Right lobe of liver (tissue), 6 donors: ENCODE data around the gene SEL1L. TPM values are rescaled to one million over a fixed set of nuclear protein-coding genes. Genes with fewer than 3 reads are reported as not detected.

Source experiments
- ATAC-seq, 4 donors: fragments of 200-7000 bp; cut with Tn5 transposase; one replicate each; pipeline ENCODE4 v1.9.1; 2020; ENCODE audit warnings: mild to moderate bottlenecking in 4 of 4, moderate library complexity in 4 of 4
- DNase-seq, 3 donors: peaks; one replicate each; pipeline ENCODE4 v3.0.0-alpha.2; 2020
- H3K27ac ChIP-seq, 3 donors: fragments of 200-600 bp; one replicate each; pipeline ENCODE4 v1.8.0; 2022
- H3K27me3 ChIP-seq, 2 donors: fragments of 200-600 bp; one replicate each; pipeline ENCODE4 v1.8.0; 2022
- H3K36me3 ChIP-seq, 4 donors: fragments of 200-600 bp; sonication (generic) in 1 of 4; one replicate each; pipeline versions ENCODE4 v1.5.1 to v1.8.0; 2017 to 2022; ENCODE audit warnings: control low read depth in 1 of 4
- H3K4me1 ChIP-seq, 4 donors: fragments of 200-600 bp; sonication (generic) in 1 of 4; one replicate each; pipeline versions ENCODE4 v1.5.1 to v1.8.0; 2017 to 2022; ENCODE audit warnings: control low read depth in 1 of 4
- H3K4me3 ChIP-seq, 3 donors: fragments of 200-600 bp; one replicate each; pipeline ENCODE4 v1.8.0; 2022
- H3K9me3 ChIP-seq, 4 donors: fragments of 200-600 bp; sonication (generic) in 1 of 4; one replicate each; pipeline versions ENCODE4 v1.5.1 to v1.8.0; 2017 to 2022; ENCODE audit warnings: control low read depth in 1 of 4
- CTCF ChIP-seq, 4 donors: fragments of 200-600 bp in 3 of 4; fragments of 450-650 bp in 1 of 4; IDR thresholded peaks; one replicate each; pipeline versions ENCODE4 v1.5.1 to v1.8.0; 2016 to 2022; ENCODE audit warnings: antibody characterized with exemption in 4 of 4, mild to moderate bottlenecking in 2 of 4
- POLR2A ChIP-seq: fragments of 450-650 bp; IDR thresholded peaks from one replicate; pipeline ENCODE4 v1.6.1; 2017; ENCODE audit warnings: antibody characterized with exemption, mild to moderate bottlenecking
- WGBS: methylation state at CpG from one replicate; pipeline ENCODE4 v1.1.6; 2018; ENCODE audit warnings: low coverage, low lambda C conversion rate; ENCODE audit not compliant: insufficient coverage; ENCODE audit errors: missing lambda C conversion rate; 5-methylcytosine and 5-hydroxymethylcytosine counted together
- intact Hi-C, 2 donors: fragments of 100-400 bp; cut with DNase I; formaldehyde crosslinking; loops; one replicate each; pipeline versions ENCODE4 v1.11.2 to v1.14.1; 2022
- total RNA-seq, 6 experiments: library from RNA; depleted of rRNA in 2 of 6; stranded (reverse); fragments of >200 nt in 2 of 6; fragmentation: NEBNext Ultra II Directional in 3 of 6; extraction: Animal tissue kit (Norgen Biotek cat#: 25700) in 3 of 6; gene quantifications; one replicate each; pipeline versions ENCODE4 v1.1.0 to v1.2.4, GENCODE V29; 2016 to 2023
- donor health status: DM: no; HTN: yes; CAD: no.
- donor health status: DM: no; HTN: no; CAD: no.
- donor health status: DM: no; HTN: no; CAD: no.
- donor health status: DM: no; HTN: yes; CAD: no.
- donor health status: DM: no; HTN: yes; CAD: no.

SEL1L gene
- total RNA-seq, 6 experiments from 2014 or later: 60.7 to 146 (median 123) TPM

- Histone ChIP-seq H3K9me3 (no peaks in the 10 kb centered on the region), H3K36me3 (no peaks in the 10 kb centered on the region), H3K4me1 (peaks cover 0 to 31% (median 9%) of the 10 kb centered on the region in 4 donors), H3K27me3 (no peaks in the 10 kb centered on the region), H3K4me3 (no peak overlapping the region), H3K27ac (no peak overlapping the region)
- TF ChIP-seq CTCF (IDR thresholded peaks at IDR 0.05) (no peak), POLR2A (no peak)
- peak in 1 of 4 donors; percentile 30 for ATAC-seq
- no peak for DNase-seq
- intact Hi-C loops: no loop called here
- 33% methylated on average over 2 of the region's 2 CpGs for WGBS
Measured at GRCh38 chr14:81537193-81537592, 3.5 kb upstream of the SEL1L start.

GRCh38 chr14:81536241-81536771, 2.7 kb upstream of the SEL1L start:
- H3K9me3 ChIP-seq: no peaks in the 10 kb centered on the region
- H3K4me1 ChIP-seq: peaks cover 0 to 39% (median 13%) of the 10 kb centered on the region in 4 donors
- WGBS: 30% methylated on average over 2 of the region's 2 CpGs
- H3K27ac ChIP-seq: peak overlapping the region in 1 of 3 donors; percentile 11
- H3K4me3 ChIP-seq: no peak overlapping the region
- H3K36me3 ChIP-seq: no peaks in the 10 kb centered on the region
- no peak for DNase-seq
- no peak for ATAC-seq
- intact Hi-C loops: no loop called here
- no peaks in the 10 kb centered on the region for H3K27me3 ChIP-seq
- TF ChIP-seq CTCF (IDR thresholded peaks at IDR 0.05): no peak
- no peak for TF ChIP-seq POLR2A

- 50% methylated on average over 3 of the region's 3 CpGs for WGBS
- no peak for TF ChIP-seq CTCF (IDR thresholded peaks at IDR 0.05)
- TF ChIP-seq POLR2A: no peak
- H3K4me3 ChIP-seq: no peak overlapping the region
- intact Hi-C loops: no loop called here
- peaks cover 0 to 45% (median 15%) of the 10 kb centered on the region in 4 donors for H3K4me1 ChIP-seq
- ATAC-seq (no peak), DNase-seq (no peak)
- H3K27me3 ChIP-seq: no peaks in the 10 kb centered on the region
- peak overlapping the region in 1 of 3 donors; percentile 51 for H3K27ac ChIP-seq
- H3K9me3 ChIP-seq: no peaks in the 10 kb centered on the region
- H3K36me3 ChIP-seq: no peaks in the 10 kb centered on the region
Measured at GRCh38 chr14:81535396-81536164, 1.9 kb upstream of the SEL1L start.

GRCh38 chr14:81534510-81535074, 939 bp upstream of the SEL1L start:
- Histone ChIP-seq H3K4me3 (peak overlapping the region in 2 of 3 donors; percentile 18 to 21), H3K9me3 (no peaks in the 10 kb centered on the region), H3K27ac (peak overlapping the region; percentile 34 to 80 (median 51)), H3K36me3 (no peaks in the 10 kb centered on the region), H3K4me1 (peaks cover 0 to 54% (median 20%) of the 10 kb centered on the region in 4 donors), H3K27me3 (no peaks in the 10 kb centered on the region)
- ATAC-seq: peak in 2 of 4 donors; percentile 0 to 1
- TF ChIP-seq POLR2A: peak; percentile 19
- no peak for TF ChIP-seq CTCF (IDR thresholded peaks at IDR 0.05)
- 34% methylated on average over 8 of the region's 8 CpGs for WGBS
- intact Hi-C loops: no loop called here
- no peak for DNase-seq
